ENCODE data around the gene HAUS8. TPM values are rescaled to one million over a fixed set of nuclear protein-coding genes. Genes with fewer than 3 reads are reported as not detected.
"Not testable (repeated sequence)": the region's sequence is repeated elsewhere in the genome, so short reads cannot be mapped to it uniquely, and the experiment has no call there.

Gene HAUS8
- total RNA-seq, 2 experiments from 2014 or later, result 32.6 to 41.7 TPM

GRCh38 chr19:17026706-17027534 lies 48.3 kb downstream of the HAUS8 start, which contains the start of gene CPAMD8:
TSS of gene CPAMD8 (minus strand) at chr19:17026810. CDS start at chr19:17026642, 168 bp downstream.
- peaks cover 6% of the 10 kb centered on the region for H3K36me3 Mint-ChIP-seq (ENCODE audit: low read depth)
- peaks cover 42% of the 10 kb centered on the region for H3K27me3 Mint-ChIP-seq
- H3K9me3 Mint-ChIP-seq (ENCODE audit: low read depth), result peaks cover 9% of the 10 kb centered on the region
- ChIA-PET POLR2A (no interaction called here), CTCF (no interaction called here)
- peaks cover 3% of the 10 kb centered on the region for H3K4me1 Mint-ChIP-seq
- intact Hi-C loops (cut with DNase I, micrococcal nuclease), result no loop called here
- DNase-seq (no peak), ATAC-seq (no peak)
- H3K4me3 Mint-ChIP-seq, result no peak within 1 kb of the TSS
- H3K27ac Mint-ChIP-seq, result no peak within 1 kb of the TSS

GRCh38 chr19:17025991-17026658 lies 49.1 kb downstream of the HAUS8 start:
- ChIA-PET CTCF (no interaction called here), POLR2A (no interaction called here)
- ATAC-seq (no peak), DNase-seq (no peak)
- H3K4me3 Mint-ChIP-seq, result no peak overlapping the region
- peaks cover 6% of the 10 kb centered on the region for H3K36me3 Mint-ChIP-seq (ENCODE audit: low read depth)
- H3K27ac Mint-ChIP-seq, result no peak overlapping the region
- H3K9me3 Mint-ChIP-seq (ENCODE audit: low read depth), result peaks cover 9% of the 10 kb centered on the region
- H3K4me1 Mint-ChIP-seq, result peaks cover 3% of the 10 kb centered on the region
- peaks cover 42% of the 10 kb centered on the region for H3K27me3 Mint-ChIP-seq
- intact Hi-C loops (cut with DNase I, micrococcal nuclease), result no loop called here

- no peak for DNase-seq
- intact Hi-C loops (cut with DNase I, micrococcal nuclease), result no loop called here
- Mint-ChIP-seq H3K27ac (no peak overlapping the region), H3K9me3 (ENCODE audit: low read depth) (peaks cover 12% of the 10 kb centered on the region), H3K4me3 (no peak overlapping the region), H3K4me1 (peaks cover 3% of the 10 kb centered on the region), H3K27me3 (peaks cover 42% of the 10 kb centered on the region), H3K36me3 (ENCODE audit: low read depth) (peaks cover 6% of the 10 kb centered on the region)
- no peak for ATAC-seq
- POLR2A ChIA-PET, result no interaction called here
- CTCF ChIA-PET, result no interaction called here
These were observed 49.9 kb downstream of the HAUS8 start for GRCh38 chr19:17025361-17025760.

GRCh38 chr19:17024941-17025340 lies 50.3 kb downstream of the HAUS8 start:
- DNase-seq; ATAC-seq; H3K4me1 Mint-ChIP-seq; POLR2A ChIA-PET; H3K4me3 Mint-ChIP-seq; CTCF ChIA-PET; intact Hi-C loops (cut with DNase I, micrococcal nuclease); H3K27ac Mint-ChIP-seq; H3K36me3 Mint-ChIP-seq (ENCODE audit: low read depth): not testable (repeated sequence)
- H3K27me3 Mint-ChIP-seq, result peaks cover 42% of the 10 kb centered on the region
- H3K9me3 Mint-ChIP-seq (ENCODE audit: low read depth), result peaks cover 12% of the 10 kb centered on the region

- H3K27me3 Mint-ChIP-seq, result peaks cover 36% of the 10 kb centered on the region
- H3K4me1 Mint-ChIP-seq, result peaks cover 3% of the 10 kb centered on the region
- ATAC-seq (no peak), DNase-seq (no peak)
- no peak overlapping the region for H3K4me3 Mint-ChIP-seq
- POLR2A ChIA-PET, result no interaction called here
- peaks cover 6% of the 10 kb centered on the region for H3K36me3 Mint-ChIP-seq (ENCODE audit: low read depth)
- intact Hi-C loops (cut with DNase I, micrococcal nuclease), result no loop called here
- no peak overlapping the region for H3K27ac Mint-ChIP-seq
- CTCF ChIA-PET, result no interaction called here
- peaks cover 12% of the 10 kb centered on the region for H3K9me3 Mint-ChIP-seq (ENCODE audit: low read depth)
These were observed 51.4 kb downstream of the HAUS8 start for GRCh38 chr19:17023805-17024204.

- Mint-ChIP-seq H3K4me3 (no peak overlapping the region), H3K36me3 (ENCODE audit: low read depth) (peaks cover 5% of the 10 kb centered on the region), H3K27me3 (peaks cover 27% of the 10 kb centered on the region), H3K9me3 (ENCODE audit: low read depth) (peaks cover 12% of the 10 kb centered on the region), H3K4me1 (peaks cover 3% of the 10 kb centered on the region), H3K27ac (no peak overlapping the region)
- intact Hi-C loops (cut with DNase I, micrococcal nuclease), result no loop called here
- DNase-seq, result no peak
- CTCF ChIA-PET, result interaction anchor here (0.7 kb wide), 1 partner anchor 124 kb away, joined by 3 read pairs; no protein-coding TSS in a partner anchor
- no peak for ATAC-seq
- POLR2A ChIA-PET, result no interaction called here
These were observed 52.5 kb downstream of the HAUS8 start for GRCh38 chr19:17022738-17023137.

- H3K4me3 Mint-ChIP-seq, result no peak overlapping the region
- ATAC-seq (no peak), DNase-seq (no peak)
- H3K4me1 Mint-ChIP-seq, result peaks cover 3% of the 10 kb centered on the region
- peaks cover 12% of the 10 kb centered on the region for H3K9me3 Mint-ChIP-seq (ENCODE audit: low read depth)
- H3K27ac Mint-ChIP-seq, result no peak overlapping the region
- intact Hi-C loops (cut with DNase I, micrococcal nuclease), result no loop called here
- ChIA-PET CTCF (interaction anchor here (0.5 kb wide), 1 partner anchor 162 kb away, joined by 3 read pairs; no protein-coding TSS in a partner anchor), POLR2A (no interaction called here)
- peaks cover 24% of the 10 kb centered on the region for H3K27me3 Mint-ChIP-seq
- H3K36me3 Mint-ChIP-seq (ENCODE audit: low read depth), result peaks cover 5% of the 10 kb centered on the region
These were observed 53.3 kb downstream of the HAUS8 start for GRCh38 chr19:17021793-17022590.

- intact Hi-C loops (cut with DNase I, micrococcal nuclease), result no loop called here
- no peak for ATAC-seq
- peaks cover 12% of the 10 kb centered on the region for H3K9me3 Mint-ChIP-seq (ENCODE audit: low read depth)
- no peak for DNase-seq
- H3K4me3 Mint-ChIP-seq, result no peak overlapping the region
- CTCF ChIA-PET, result interaction anchor here (0.5 kb wide), 1 partner anchor 163 kb away, joined by 3 read pairs; no protein-coding TSS in a partner anchor
- H3K27ac Mint-ChIP-seq, result no peak overlapping the region
- H3K4me1 Mint-ChIP-seq, result peaks cover 3% of the 10 kb centered on the region
- peaks cover 24% of the 10 kb centered on the region for H3K27me3 Mint-ChIP-seq
- peaks cover 5% of the 10 kb centered on the region for H3K36me3 Mint-ChIP-seq (ENCODE audit: low read depth)
- POLR2A ChIA-PET, result no interaction called here
These were observed 53.9 kb downstream of the HAUS8 start for GRCh38 chr19:17021328-17021727.

- peaks cover 20% of the 10 kb centered on the region for H3K27me3 Mint-ChIP-seq
- ChIA-PET CTCF (no interaction called here), POLR2A (no interaction called here)
- ATAC-seq (peak; percentile 36), DNase-seq (no peak)
- H3K27ac Mint-ChIP-seq, result no peak overlapping the region
- intact Hi-C loops (cut with DNase I, micrococcal nuclease), result no loop called here
- H3K36me3 Mint-ChIP-seq (ENCODE audit: low read depth), result peaks cover 5% of the 10 kb centered on the region
- peaks cover 12% of the 10 kb centered on the region for H3K9me3 Mint-ChIP-seq (ENCODE audit: low read depth)
- no peak overlapping the region for H3K4me3 Mint-ChIP-seq
- no peaks in the 10 kb centered on the region for H3K4me1 Mint-ChIP-seq
These were observed 54.4 kb downstream of the HAUS8 start for GRCh38 chr19:17020823-17021222.

- Mint-ChIP-seq H3K9me3 (ENCODE audit: low read depth) (peaks cover 12% of the 10 kb centered on the region), H3K27ac (no peak overlapping the region), H3K27me3 (peaks cover 18% of the 10 kb centered on the region), H3K36me3 (ENCODE audit: low read depth) (peaks cover 5% of the 10 kb centered on the region), H3K4me3 (no peak overlapping the region), H3K4me1 (no peaks in the 10 kb centered on the region)
- DNase-seq, result no peak
- ATAC-seq, result no peak
- intact Hi-C loops (cut with DNase I, micrococcal nuclease), result no loop called here
- ChIA-PET POLR2A (no interaction called here), CTCF (no interaction called here)
These were observed 54.9 kb downstream of the HAUS8 start for GRCh38 chr19:17020385-17020784.

GRCh38 chr19:17014212-17014861 lies 60.9 kb downstream of the HAUS8 start:
- intact Hi-C loops (cut with DNase I, micrococcal nuclease); H3K4me3 Mint-ChIP-seq; H3K27ac Mint-ChIP-seq; ATAC-seq; H3K27me3 Mint-ChIP-seq; H3K9me3 Mint-ChIP-seq (ENCODE audit: low read depth); H3K36me3 Mint-ChIP-seq (ENCODE audit: low read depth); H3K4me1 Mint-ChIP-seq; POLR2A ChIA-PET: not testable (repeated sequence)
- CTCF ChIA-PET, result interaction anchor here (0.6 kb wide), 1 partner anchor 167 kb away, joined by 3 read pairs; no protein-coding TSS in a partner anchor
- DNase-seq, result peak; percentile 6
